HPDE6-E6E7 (cell line): ENCODE measurements around the gene SLC30A2.

Source experiments
- DNase-seq: peaks from one replicate; pipeline ENCODE4 v3.0.0; 2011; ENCODE audit warnings: missing footprints; ENCODE audit errors: extremely low spot score

SLC30A2 gene

GRCh38 chr1:25996966-25997827 lies 48.7 kb downstream of the SLC30A2 start:
- no peak for DNase-seq

GRCh38 chr1:25994402-25995150 lies 51.3 kb downstream of the SLC30A2 start:
- DNase-seq = no peak

GRCh38 chr1:25993197-25993951 lies 52.5 kb downstream of the SLC30A2 start:
- no peak for DNase-seq

GRCh38 chr1:25992689-25993171 lies 53.2 kb downstream of the SLC30A2 start:
- no peak for DNase-seq

GRCh38 chr1:25991937-25992688 lies 53.8 kb downstream of the SLC30A2 start:
- DNase-seq = no peak

GRCh38 chr1:25990702-25991395 lies 55.1 kb downstream of the SLC30A2 start:
- no peak for DNase-seq

GRCh38 chr1:25990251-25990650 lies 55.7 kb downstream of the SLC30A2 start:
- no peak for DNase-seq

- DNase-seq = no peak
Measured at GRCh38 chr1:25989440-25990234, 56.3 kb downstream of the SLC30A2 start.

GRCh38 chr1:25987951-25988350 lies 58.0 kb downstream of the SLC30A2 start:
- no peak for DNase-seq
